Tibial nerve (tissue), 4 donors: ENCODE data around the gene PMIS2. TPM values are rescaled to one million over a fixed set of nuclear protein-coding genes. Genes with fewer than 3 reads are reported as not detected.

Experiments used
- DNase-seq, 2 donors: peaks; one replicate each; pipeline ENCODE4 v3.0.0-alpha.2; 2019; ENCODE audit warnings: low spot score in 2 of 2
- H3K27ac ChIP-seq, 4 donors: fragments of 200-600 bp; sonication (generic) in 3 of 4; one replicate each; pipeline ENCODE4 v1.5.1; 2017 to 2019; ENCODE audit warnings: mild to moderate bottlenecking in 1 of 4
- H3K27me3 ChIP-seq, 2 donors: fragments of 200-600 bp; sonication (generic) in 1 of 2; one replicate each; pipeline versions ENCODE4 v1.5.1 to v1.6.0; 2017 to 2019
- H3K36me3 ChIP-seq, 3 donors: fragments of 200-600 bp; sonication (generic); one replicate each; pipeline ENCODE4 v1.5.1; 2018 to 2019
- H3K4me1 ChIP-seq, 4 donors: fragments of 200-600 bp; sonication (generic) in 3 of 4; one replicate each; pipeline ENCODE4 v1.5.1; 2017 to 2019
- H3K4me3 ChIP-seq, 4 donors: fragments of 200-600 bp; sonication (generic) in 3 of 4; one replicate each; pipeline ENCODE4 v1.5.1; 2017 to 2019; ENCODE audit warnings: mild to moderate bottlenecking in 1 of 4, moderate library complexity in 1 of 4
- H3K9me3 ChIP-seq, 4 donors: fragments of 200-600 bp; sonication (generic) in 3 of 4; one replicate each; pipeline ENCODE4 v1.5.1; 2017 to 2019
- CTCF ChIP-seq, 5 experiments: fragments of 200-600 bp in 3 of 5; fragments of 450-650 bp in 2 of 5; sonication (generic) in 3 of 5; IDR thresholded peaks; one replicate each; pipeline ENCODE4 v1.5.1; 2016 to 2019; ENCODE audit warnings: antibody characterized with exemption in 5 of 5, mild to moderate bottlenecking in 3 of 5, moderate library complexity in 2 of 5
- EP300 ChIP-seq, 2 donors: sonication (generic); formaldehyde crosslinking; IDR thresholded peaks; one replicate each; pipeline ENCODE4 v1.6.1; 2017; ENCODE audit warnings: antibody characterized with exemption in 2 of 2, mild to moderate bottlenecking in 1 of 2
- POLR2A ChIP-seq, 2 donors: fragments of 450-650 bp; IDR thresholded peaks; one replicate each; pipeline ENCODE4 v1.6.1; 2017; ENCODE audit warnings: antibody characterized with exemption in 2 of 2, mild to moderate bottlenecking in 2 of 2, moderate library complexity in 2 of 2
- WGBS, 2 donors: methylation state at CpG; one replicate each; pipeline ENCODE4 v1.1.5; 2018; 5-methylcytosine and 5-hydroxymethylcytosine counted together
- total RNA-seq, 4 donors: library from RNA; depleted of rRNA; stranded (reverse); fragments of >200 nt; gene quantifications; one replicate each; pipeline ENCODE4 v1.1.0, GENCODE V29; 2016

Gene PMIS2
- total RNA-seq, 4 donors from 2014 or later, result not detected

- Histone ChIP-seq H3K4me1 (peaks cover 0 to 15% (median 7%) of the 10 kb centered on the region in 4 donors), H3K36me3 (peaks cover 0 to 39% (median 0%) of the 10 kb centered on the region in 3 donors), H3K27ac (no peak overlapping the region), H3K27me3 (no peaks in the 10 kb centered on the region), H3K4me3 (no peak overlapping the region), H3K9me3 (peaks cover 0 to under 1% (median 0%) of the 10 kb centered on the region in 4 donors)
- DNase-seq, result no peak
- 90 to 93% methylated on average over 1 of the region's 1 CpG for WGBS, 2 donors
- TF ChIP-seq POLR2A (IDR thresholded peaks at IDR 0.05) (no peak), EP300 (IDR thresholded peaks at IDR 0.05) (no peak), CTCF (IDR thresholded peaks at IDR 0.05) (no peak)
Observed at GRCh38 chr19:35613574-35613973, 27.6 kb downstream of the PMIS2 start.

DNA sequence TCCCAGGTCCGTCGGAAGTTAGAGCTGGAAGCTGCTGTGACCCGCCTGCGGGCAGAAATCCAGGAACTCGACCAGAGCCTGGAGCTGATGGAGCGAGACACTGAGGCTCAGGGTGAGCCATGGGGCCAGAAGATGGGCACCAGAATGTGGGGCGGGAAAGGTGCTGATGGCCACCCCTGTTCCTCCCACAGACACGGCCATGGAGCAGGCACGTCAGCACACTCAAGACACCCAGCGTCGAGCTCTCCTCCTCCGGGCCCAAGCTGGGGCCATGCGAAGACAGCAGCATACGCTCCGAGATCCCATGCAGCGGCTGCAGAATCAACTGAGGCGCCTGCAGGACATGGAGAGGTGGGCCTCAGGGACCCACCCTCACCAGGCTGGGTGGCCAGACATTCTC, 29.1 kb downstream of the PMIS2 start:
- H3K4me3 ChIP-seq, result no peak overlapping the region
- no peak overlapping the region for H3K27ac ChIP-seq
- H3K27me3 ChIP-seq, result no peaks in the 10 kb centered on the region
- no peaks in the 10 kb centered on the region for H3K9me3 ChIP-seq
- H3K4me1 ChIP-seq, result peaks cover 0 to 15% (median 7%) of the 10 kb centered on the region in 4 donors
- no peak for DNase-seq
- no peak for TF ChIP-seq EP300 (IDR thresholded peaks at IDR 0.05)
- TF ChIP-seq CTCF (IDR thresholded peaks at IDR 0.05), result no peak
- no peak for TF ChIP-seq POLR2A (IDR thresholded peaks at IDR 0.05)
- peaks cover 0 to 53% (median 0%) of the 10 kb centered on the region in 3 donors for H3K36me3 ChIP-seq
- WGBS, 2 donors, result 92 to 94% methylated on average over 16 to 17 of the region's 17 CpGs

DNA sequence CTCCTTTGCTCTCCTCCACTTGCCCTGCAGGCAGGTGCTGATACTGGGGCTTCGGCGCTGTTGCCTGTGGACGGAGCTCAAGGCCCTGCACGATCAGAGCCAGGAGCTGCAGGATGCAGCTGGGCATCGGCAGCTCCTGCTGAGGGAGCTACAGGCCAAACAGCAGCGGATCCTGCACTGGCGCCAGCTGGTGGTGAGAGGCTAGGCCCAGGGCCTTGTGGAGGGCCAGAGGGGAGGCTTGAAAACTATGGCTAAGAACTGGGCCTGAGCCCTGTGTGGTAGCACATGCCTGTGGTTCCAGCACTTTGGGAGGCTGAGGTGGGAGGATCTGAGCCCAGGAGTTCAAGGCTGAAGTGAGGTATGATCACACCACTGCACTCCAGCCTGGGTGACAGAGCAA, 32.9 kb downstream of the PMIS2 start:
- no peaks in the 10 kb centered on the region for H3K27me3 ChIP-seq
- H3K4me1 ChIP-seq, result no peaks in the 10 kb centered on the region
- no peak overlapping the region for H3K27ac ChIP-seq
- no peak for TF ChIP-seq POLR2A (IDR thresholded peaks at IDR 0.05)
- TF ChIP-seq EP300 (IDR thresholded peaks at IDR 0.05), result no peak
- TF ChIP-seq CTCF (IDR thresholded peaks at IDR 0.05), result no peak
- H3K4me3 ChIP-seq, result no peak overlapping the region
- no peaks in the 10 kb centered on the region for H3K9me3 ChIP-seq
- no peak for DNase-seq
- 70 to 76% methylated on average over 4 to 5 of the region's 7 CpGs for WGBS, 2 donors
- H3K36me3 ChIP-seq, result peaks cover 0 to 72% (median 0%) of the 10 kb centered on the region in 3 donors

GRCh38 chr19:35619290-35619923, 33.4 kb downstream of the PMIS2 start:
- H3K27me3 ChIP-seq, result no peaks in the 10 kb centered on the region
- H3K4me1 ChIP-seq, result no peaks in the 10 kb centered on the region
- H3K9me3 ChIP-seq, result no peaks in the 10 kb centered on the region
- no peak overlapping the region for H3K27ac ChIP-seq
- H3K4me3 ChIP-seq, result no peak overlapping the region
- DNase-seq, result no peak
- peaks cover 0 to 72% (median 0%) of the 10 kb centered on the region in 3 donors for H3K36me3 ChIP-seq
- 95 to 97% methylated on average over 9 of the region's 12 CpGs for WGBS, 2 donors
- TF ChIP-seq EP300 (IDR thresholded peaks at IDR 0.05), result no peak
- no peak for TF ChIP-seq POLR2A (IDR thresholded peaks at IDR 0.05)
- TF ChIP-seq CTCF (IDR thresholded peaks at IDR 0.05), result no peak

DNA sequence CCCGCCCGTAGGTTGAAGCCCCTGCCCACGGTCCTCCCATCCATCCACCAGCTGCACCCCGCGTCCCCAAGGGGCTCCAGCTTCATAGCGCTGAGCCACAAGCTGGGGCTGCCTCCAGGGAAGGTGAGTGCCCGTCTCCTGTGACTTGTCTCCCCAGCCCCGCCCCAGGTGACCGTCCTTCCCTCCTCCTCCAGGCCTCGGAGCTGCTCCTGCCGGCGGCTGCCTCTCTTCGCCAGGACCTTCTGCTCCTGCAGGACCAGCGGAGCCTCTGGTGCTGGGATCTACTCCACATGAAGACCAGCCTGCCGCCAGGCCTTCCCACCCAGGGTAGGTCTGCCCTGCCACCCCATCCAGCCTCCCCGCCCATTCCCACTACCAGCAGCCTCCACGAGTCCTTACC, 34.0 kb downstream of the PMIS2 start:
- no peaks in the 10 kb centered on the region for H3K27me3 ChIP-seq
- no peak for DNase-seq
- peaks cover 0 to 68% (median 0%) of the 10 kb centered on the region in 3 donors for H3K36me3 ChIP-seq

More for the DNA sequence above, 34.0 kb downstream of the PMIS2 start:
- H3K9me3 ChIP-seq, result no peaks in the 10 kb centered on the region
- TF ChIP-seq EP300 (IDR thresholded peaks at IDR 0.05) (no peak), POLR2A (IDR thresholded peaks at IDR 0.05) (no peak), CTCF (IDR thresholded peaks at IDR 0.05) (no peak)
- 91 to 93% methylated on average over 17 of the region's 17 CpGs for WGBS, 2 donors
- H3K4me1 ChIP-seq, result no peaks in the 10 kb centered on the region
- no peak overlapping the region for H3K4me3 ChIP-seq
- no peak overlapping the region for H3K27ac ChIP-seq
